MM.1S (cell line): Measurements from ENCODE around the gene MPPED1.

Experiments used
- DNase-seq: peaks from one replicate; pipeline ENCODE4 v3.0.0-alpha.2; 2015
- H2AFZ ChIP-seq: fragments of 300-600 bp; sonication (generic); 2 replicates; pipeline ENCODE4 v1.6.0; 2016; ENCODE audit warnings: antibody characterized with exemption, low read length
- H3F3A ChIP-seq: fragments of 300-600 bp; sonication (generic); 2 replicates; pipeline ENCODE4 v1.6.1; 2016; ENCODE audit warnings: mild to moderate bottlenecking, antibody characterized with exemption, low read length, moderate library complexity, mixed read lengths; ENCODE audit not compliant: insufficient read depth
- H3K27ac ChIP-seq: fragments of 300-600 bp; sonication (generic); 2 replicates; pipeline ENCODE4 v1.5.1; 2016; ENCODE audit warnings: mild to moderate bottlenecking, low read length
- H3K27me3 ChIP-seq: fragments of 300-600 bp; sonication (generic); replicated peaks from 2 replicates; pipeline ENCODE4 v1.6.0; 2016; ENCODE audit warnings: low read length; ENCODE audit not compliant: insufficient read depth
- H3K36me3 ChIP-seq: fragments of 300-600 bp; sonication (generic); replicated peaks from 2 replicates; pipeline ENCODE4 v1.6.1; 2016; ENCODE audit warnings: mild to moderate bottlenecking, low read length, mixed read lengths; ENCODE audit not compliant: insufficient read depth
- H3K4me1 ChIP-seq: fragments of 300-600 bp; sonication (generic); 2 replicates; pipeline ENCODE4 v1.6.1; 2016; ENCODE audit warnings: low read length, mixed read lengths
- H3K4me2 ChIP-seq: fragments of 300-600 bp; sonication (generic); 2 replicates; pipeline ENCODE4 v1.6.0; 2016; ENCODE audit warnings: low read depth, low read length
- H3K4me3 ChIP-seq: fragments of 300-600 bp; sonication (generic); 2 replicates; pipeline ENCODE4 v1.5.1; 2016; ENCODE audit warnings: low read length, mixed read lengths
- H3K79me2 ChIP-seq: fragments of 300-600 bp; sonication (generic); 2 replicates; pipeline ENCODE4 v1.6.1; 2016; ENCODE audit warnings: mixed run types, low read length, mixed read lengths
- H3K9ac ChIP-seq: fragments of 300-600 bp; sonication (generic); 2 replicates; pipeline ENCODE4 v1.6.1; 2016; ENCODE audit warnings: low read length, mixed read lengths
- H3K9me2 ChIP-seq: fragments of 300-600 bp; sonication (generic); replicated peaks from 2 replicates; pipeline ENCODE4 v1.6.1; 2016; ENCODE audit warnings: mild to moderate bottlenecking, low read length, mixed read lengths; ENCODE audit not compliant: insufficient read depth
- H3K9me3 ChIP-seq: fragments of 300-600 bp; sonication (generic); replicated peaks from 2 replicates; pipeline ENCODE4 v1.6.1; 2016; ENCODE audit warnings: mild to moderate bottlenecking, low read length, mixed read lengths; ENCODE audit not compliant: insufficient read depth
- H4K20me1 ChIP-seq: fragments of 300-600 bp; sonication (generic); 2 replicates; pipeline ENCODE4 v1.6.1; 2016; ENCODE audit warnings: mild to moderate bottlenecking, low read length, moderate library complexity, mixed read lengths; ENCODE audit not compliant: insufficient read depth
- CTCF ChIP-seq: fragments of 300-600 bp; sonication (generic); IDR thresholded peaks from 2 replicates; pipeline ENCODE4 v1.5.1; 2016; ENCODE audit warnings: antibody characterized with exemption, low read length, mixed read lengths
- EZH2 ChIP-seq: fragments of 300-600 bp; sonication (generic); optimal IDR thresholded peaks from 2 replicates; pipeline ENCODE3; 2017; ENCODE audit warnings: low read depth, mild to moderate bottlenecking, antibody characterized with exemption, low read length, mixed read lengths
- EZH2phosphoT487 ChIP-seq: fragments of 300-600 bp; sonication (generic); IDR thresholded peaks from 2 replicates; pipeline ENCODE4 v1.6.1; 2018; ENCODE audit warnings: antibody characterized with exemption, low read length

The MPPED1 gene

GRCh38 chr22:43440104-43440387, 28.2 kb downstream of the MPPED1 start:
- Histone ChIP-seq H3K9me2 (no peaks in the 10 kb centered on the region), H3K36me3 (no peaks in the 10 kb centered on the region), H3K4me1 (no peaks in the 10 kb centered on the region), H3K27ac (no peak overlapping the region), H3F3A (no peaks in the 10 kb centered on the region), H4K20me1 (no peaks in the 10 kb centered on the region), H3K9me3 (no peaks in the 10 kb centered on the region), H3K4me2 (no peak overlapping the region), H3K79me2 (no peaks in the 10 kb centered on the region), H3K4me3 (no peak overlapping the region), H3K9ac (no peak overlapping the region), H3K27me3 (peaks cover 82% of the 10 kb centered on the region), H2AFZ (no peak overlapping the region)
- DNase-seq, result no peak
- TF ChIP-seq EZH2 (no peak), CTCF (no peak), EZH2phosphoT487 (no peak)

DNA sequence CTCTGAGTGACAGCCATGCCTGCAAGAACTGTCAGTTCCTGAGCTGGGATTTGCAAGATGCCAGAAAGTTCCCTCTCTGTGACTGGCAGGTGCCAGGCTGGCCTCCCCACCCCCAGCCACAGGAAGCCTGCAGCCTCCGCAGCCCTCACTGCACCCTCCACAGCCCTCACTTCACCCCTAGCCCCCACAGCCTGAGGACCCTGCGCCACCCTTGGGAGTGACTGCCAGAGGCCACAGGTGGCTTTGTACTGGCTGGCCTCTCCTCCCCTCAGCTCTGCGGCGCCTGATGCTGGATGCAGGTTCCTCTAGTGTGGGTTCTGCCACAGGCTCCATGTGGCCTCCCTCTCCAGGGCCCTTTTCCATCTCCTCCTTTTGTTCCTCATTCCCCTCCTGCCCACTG, 28.7 kb downstream of the MPPED1 start:
- Histone ChIP-seq H3K9me2 (no peaks in the 10 kb centered on the region), H2AFZ (no peak overlapping the region), H3K4me3 (no peak overlapping the region), H3K27me3 (peaks cover 77% of the 10 kb centered on the region), H3K4me1 (no peaks in the 10 kb centered on the region), H4K20me1 (no peaks in the 10 kb centered on the region), H3K9ac (no peak overlapping the region), H3K79me2 (no peaks in the 10 kb centered on the region), H3K36me3 (no peaks in the 10 kb centered on the region), H3K4me2 (no peak overlapping the region), H3K9me3 (no peaks in the 10 kb centered on the region), H3K27ac (no peak overlapping the region), H3F3A (no peaks in the 10 kb centered on the region)
- TF ChIP-seq CTCF (no peak), EZH2 (no peak), EZH2phosphoT487 (no peak)
- no peak for DNase-seq

DNA sequence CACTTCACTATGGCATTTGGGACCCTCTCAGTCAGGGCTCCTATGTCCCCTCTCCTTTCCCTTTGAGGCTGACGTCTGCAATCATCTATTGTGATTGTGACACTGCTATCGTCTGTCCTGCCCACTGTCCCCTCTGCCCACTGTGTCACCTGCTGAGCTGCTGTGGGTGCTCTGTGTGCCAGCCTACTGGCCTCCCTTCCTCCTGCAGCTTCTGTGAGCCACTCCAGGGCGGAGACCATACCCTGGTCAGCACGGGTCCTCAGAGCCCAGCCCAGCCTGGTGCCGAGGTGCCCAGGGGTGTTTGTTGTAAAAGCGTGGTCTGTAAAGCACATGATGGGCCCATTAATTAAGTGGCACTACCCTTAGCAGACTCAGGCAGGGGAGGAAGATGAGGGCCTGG, 29.4 kb downstream of the MPPED1 start:
- no peaks in the 10 kb centered on the region for H3K36me3 ChIP-seq
- TF ChIP-seq EZH2phosphoT487 (no peak), CTCF (no peak), EZH2 (no peak)
- no peaks in the 10 kb centered on the region for H4K20me1 ChIP-seq
- H3K27me3 ChIP-seq, result peaks cover 75% of the 10 kb centered on the region
- no peaks in the 10 kb centered on the region for H3K9me2 ChIP-seq
- no peak overlapping the region for H3K4me2 ChIP-seq
- no peaks in the 10 kb centered on the region for H3F3A ChIP-seq
- H3K27ac ChIP-seq, result no peak overlapping the region
- no peak for DNase-seq
- H3K9me3 ChIP-seq, result no peaks in the 10 kb centered on the region
- H3K4me3 ChIP-seq, result no peak overlapping the region
- H3K4me1 ChIP-seq, result no peaks in the 10 kb centered on the region
- H3K79me2 ChIP-seq, result no peaks in the 10 kb centered on the region
- no peak overlapping the region for H3K9ac ChIP-seq
- no peak overlapping the region for H2AFZ ChIP-seq

DNA sequence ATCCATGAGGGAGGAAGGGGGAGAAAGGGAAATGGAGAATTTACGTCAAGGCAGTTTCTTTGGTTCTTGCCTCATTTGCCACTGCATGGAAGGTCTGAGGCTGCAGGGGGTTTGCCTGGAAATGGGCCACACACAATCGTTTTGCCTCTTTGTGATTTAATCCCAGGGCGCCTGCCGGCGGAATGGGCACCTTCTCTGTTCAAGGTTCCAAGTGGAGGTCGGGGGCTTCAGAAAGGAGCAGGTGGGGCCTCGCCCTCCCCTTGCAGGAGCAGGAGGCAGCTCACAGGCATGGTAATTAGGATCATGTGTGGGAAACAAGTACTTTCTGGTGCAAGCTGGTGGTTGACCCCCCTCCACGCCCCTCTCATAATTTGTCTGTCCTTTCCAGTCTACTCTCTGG, 29.9 kb downstream of the MPPED1 start:
- H3K27ac ChIP-seq, result no peak overlapping the region
- H3K9ac ChIP-seq, result no peak overlapping the region
- H3K4me3 ChIP-seq, result no peak overlapping the region
- H3K27me3 ChIP-seq, result peaks cover 75% of the 10 kb centered on the region
- DNase-seq, result no peak
- TF ChIP-seq EZH2phosphoT487 (no peak), EZH2 (no peak), CTCF (no peak)
- no peaks in the 10 kb centered on the region for H3K9me3 ChIP-seq
- no peak overlapping the region for H3K4me2 ChIP-seq
- no peaks in the 10 kb centered on the region for H3K79me2 ChIP-seq
- no peaks in the 10 kb centered on the region for H3K4me1 ChIP-seq
- H3F3A ChIP-seq, result no peaks in the 10 kb centered on the region
- H3K9me2 ChIP-seq, result no peaks in the 10 kb centered on the region
- H4K20me1 ChIP-seq, result no peaks in the 10 kb centered on the region
- H3K36me3 ChIP-seq, result no peaks in the 10 kb centered on the region
- no peak overlapping the region for H2AFZ ChIP-seq
